Measurements from ENCODE around the gene TRIM36. TPM values are rescaled to one million over a fixed set of nuclear protein-coding genes. Genes with fewer than 3 reads are reported as not detected.

TRIM36 gene
- polyA plus RNA-seq, 1 of the 3 experiments (the other 2 are of a cell fraction), result 0.16 TPM

GRCh38 chr5:115214541-115214940 lies 44.8 kb upstream of the TRIM36 start:
- TF ChIP-seq GABPA (IDR thresholded peaks at IDR 0.05; ENCODE audit: low read depth) (no peak), EP300 (IDR thresholded peaks at IDR 0.05; ENCODE audit: borderline replicate concordance in 1 of 2, low read depth in 1 of 2, low read length in 1 of 2) (no peak), MAX (IDR thresholded peaks at IDR 0.05; ENCODE audit: low read depth) (no peak), ZBTB33 (IDR thresholded peaks at IDR 0.05; ENCODE audit: borderline replicate concordance, low read depth) (no peak), RCOR1 (IDR thresholded peaks at IDR 0.05; ENCODE audit: low read length) (no peak), TEAD4 (IDR thresholded peaks at IDR 0.05; ENCODE audit: borderline replicate concordance, insufficient read depth) (no peak), GATA2 (CRISPR knock-in tag; IDR thresholded peaks at IDR 0.05) (no peak), SIN3A (IDR thresholded peaks at IDR 0.05; ENCODE audit: borderline replicate concordance, low read depth, low read length) (no peak), USF2 (IDR thresholded peaks at IDR 0.05; ENCODE audit: borderline replicate concordance, low read depth, low read length) (no peak), USF1 (IDR thresholded peaks at IDR 0.05; ENCODE audit: borderline replicate concordance, low read depth) (no peak), RXRA (IDR thresholded peaks at IDR 0.05; ENCODE audit: borderline replicate concordance, low read depth) (no peak), JUND (IDR thresholded peaks at IDR 0.05) (no peak), SMC3 (IDR thresholded peaks at IDR 0.05; ENCODE audit: low read depth, low read length) (no peak)
- Histone ChIP-seq H3K9ac (no peak overlapping the region), H3F3A (replicated peaks; ENCODE audit: insufficient read depth) (no peaks in the 10 kb centered on the region), H3K4me1 (ENCODE audit: control insufficient read depth in 1 of 2, insufficient read depth in 2 of 2, low read depth in 1 of 2, low read length in 1 of 2) (no peaks in the 10 kb centered on the region; a peak in 1 of 4 replicates), H2AFZ (ENCODE audit: low read depth) (no peak overlapping the region), H3K4me2 (no peak overlapping the region), H3K27me3 (ENCODE audit: insufficient read depth) (no peaks in the 10 kb centered on the region), H3K79me2 (ENCODE audit: insufficient read depth) (peaks cover 4% of the 10 kb centered on the region; the same call in 1 of the 2 replicates), H3K27ac (ENCODE audit: low read depth in 2 of 2, low read length in 1 of 2) (no peak overlapping the region), H3K36me3 (replicated peaks in 1 of 2; ENCODE audit: control insufficient read depth in 1 of 2, insufficient read depth in 2 of 2, low read length in 1 of 2) (peaks cover 32 to 55% of the 10 kb centered on the region in 2 experiments), H4K20me1 (ENCODE audit: insufficient read depth) (no peaks in the 10 kb centered on the region), H3K9me2 (no peaks in the 10 kb centered on the region), H3K9me3 (no peaks in the 10 kb centered on the region), H3K4me3 (ENCODE audit: low read depth in 2 of 2, low read length in 1 of 2) (no peak overlapping the region)
- DNase-seq, result no peak
- ChIA-PET POLR2A (no interaction called here), CTCF (no interaction called here)
- 96% methylated on average over 1 of the region's 1 CpG for WGBS (ENCODE audit: low lambda C conversion rate)

- Histone ChIP-seq H3K4me3 (ENCODE audit: low read depth in 2 of 2, low read length in 1 of 2) (no peak overlapping the region), H3F3A (replicated peaks; ENCODE audit: insufficient read depth) (no peaks in the 10 kb centered on the region), H4K20me1 (ENCODE audit: insufficient read depth) (no peaks in the 10 kb centered on the region), H3K9me3 (no peaks in the 10 kb centered on the region; the same call in 1 of the 2 replicates), H3K9me2 (no peaks in the 10 kb centered on the region), H3K4me1 (ENCODE audit: control insufficient read depth in 1 of 2, insufficient read depth in 2 of 2, low read depth in 1 of 2, low read length in 1 of 2) (no peaks in the 10 kb centered on the region; a peak in 1 of 4 replicates), H3K27me3 (ENCODE audit: insufficient read depth) (no peaks in the 10 kb centered on the region), H3K79me2 (ENCODE audit: insufficient read depth) (no peaks in the 10 kb centered on the region), H3K9ac (no peak overlapping the region), H2AFZ (ENCODE audit: low read depth) (no peak overlapping the region), H3K36me3 (replicated peaks in 1 of 2; ENCODE audit: control insufficient read depth in 1 of 2, insufficient read depth in 2 of 2, low read length in 1 of 2) (peaks cover 20 to 37% of the 10 kb centered on the region in 2 experiments), H3K4me2 (no peak overlapping the region), H3K27ac (ENCODE audit: low read depth in 2 of 2, low read length in 1 of 2) (no peak overlapping the region)
- TF ChIP-seq GATA2 (CRISPR knock-in tag; IDR thresholded peaks at IDR 0.05) (peak; percentile 36; the same call in 1 of the 2 replicates), MEF2A (IDR thresholded peaks at IDR 0.05; ENCODE audit: borderline replicate concordance, low read depth) (no peak), IRF3 (IDR thresholded peaks at IDR 0.05; ENCODE audit: low read depth, low read length) (no peak)
- ChIA-PET POLR2A (no interaction called here), CTCF (interaction anchor here (0.6 kb wide), 1 partner anchor 111 kb away, joined by 3 read pairs; no protein-coding TSS in a partner anchor)
- no peak for DNase-seq
- WGBS (ENCODE audit: low lambda C conversion rate), result 92% methylated on average over 3 of the region's 3 CpGs
Measured at GRCh38 chr5:115209279-115209678, 39.6 kb upstream of the TRIM36 start.
